Measurements from ENCODE around the gene MMP14. TPM values are rescaled to one million over a fixed set of nuclear protein-coding genes. Genes with fewer than 3 reads are reported as not detected.

MMP14 gene
- total RNA-seq, 1 experiment from 2014 or later = 313 TPM

DNA sequence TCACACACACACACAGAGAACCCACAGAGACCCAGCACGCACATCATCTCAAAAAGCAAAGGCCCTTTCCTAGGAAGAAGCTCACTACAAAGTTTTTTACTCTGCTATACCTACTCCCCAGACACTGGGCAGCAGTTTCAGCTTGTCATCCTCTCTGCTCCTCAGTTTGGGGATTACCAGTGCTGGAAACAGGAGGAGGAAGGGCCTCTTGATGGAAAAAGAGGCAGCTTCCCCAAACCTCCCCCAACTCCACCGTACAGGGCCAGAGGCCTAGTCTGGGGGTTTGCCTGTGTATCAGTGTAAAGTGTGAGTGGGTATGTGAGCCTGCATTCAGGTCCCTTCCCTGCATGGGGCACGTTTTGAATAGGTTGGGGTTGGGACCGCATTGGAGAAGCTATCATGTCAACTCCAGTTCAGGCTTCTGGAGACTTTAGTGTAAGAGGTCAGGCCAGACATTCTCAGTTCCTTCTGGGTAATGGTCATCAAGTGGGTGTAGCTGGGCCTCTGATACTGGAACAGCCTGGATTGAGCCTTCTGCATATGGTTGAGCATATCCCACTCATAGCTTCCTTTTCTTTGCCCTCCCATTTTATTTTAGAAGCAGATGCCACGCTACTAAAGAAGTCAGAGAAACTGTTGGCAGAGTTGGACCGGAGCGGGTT is 47.8 kb downstream of the MMP14 start:
- DNase-seq (ENCODE audit: low read depth) = no peak

DNA sequence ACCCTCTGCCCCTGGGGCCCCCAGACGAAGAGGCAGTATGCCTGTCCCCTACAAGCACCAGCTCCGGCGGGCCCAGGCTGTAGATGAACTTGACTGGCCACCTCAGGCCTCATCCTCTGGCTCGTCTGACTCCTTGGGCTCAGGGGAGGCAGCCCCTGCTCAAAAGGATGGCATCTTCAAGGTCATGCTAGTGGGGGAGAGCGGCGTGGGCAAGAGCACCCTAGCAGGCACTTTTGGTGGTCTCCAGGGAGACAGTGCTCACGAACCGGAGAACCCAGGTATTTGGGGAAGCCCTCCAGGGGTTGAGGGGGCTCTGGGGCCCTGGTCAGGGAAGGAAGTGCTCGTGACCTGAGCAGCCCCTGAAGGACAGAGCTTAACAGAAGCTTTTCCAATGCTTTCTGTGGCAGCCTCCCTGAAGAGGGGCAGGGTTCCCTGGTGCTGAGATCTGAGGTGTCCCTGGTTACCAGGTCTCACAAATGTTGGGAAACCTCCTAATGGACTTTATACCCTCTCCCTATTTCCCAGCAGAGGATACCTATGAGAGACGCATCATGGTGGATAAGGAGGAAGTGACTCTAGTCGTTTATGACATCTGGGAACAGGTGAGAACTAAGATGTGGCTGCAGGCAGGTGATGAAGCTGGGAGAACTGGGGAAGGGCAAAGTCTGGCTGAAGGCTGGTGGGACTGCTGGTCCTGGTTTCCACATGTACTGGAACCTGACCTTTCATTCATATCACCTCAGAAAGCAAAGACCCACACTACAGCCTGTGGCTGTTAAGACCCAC is 48.5 kb downstream of the MMP14 start:
- no peak for DNase-seq (ENCODE audit: low read depth)

DNA sequence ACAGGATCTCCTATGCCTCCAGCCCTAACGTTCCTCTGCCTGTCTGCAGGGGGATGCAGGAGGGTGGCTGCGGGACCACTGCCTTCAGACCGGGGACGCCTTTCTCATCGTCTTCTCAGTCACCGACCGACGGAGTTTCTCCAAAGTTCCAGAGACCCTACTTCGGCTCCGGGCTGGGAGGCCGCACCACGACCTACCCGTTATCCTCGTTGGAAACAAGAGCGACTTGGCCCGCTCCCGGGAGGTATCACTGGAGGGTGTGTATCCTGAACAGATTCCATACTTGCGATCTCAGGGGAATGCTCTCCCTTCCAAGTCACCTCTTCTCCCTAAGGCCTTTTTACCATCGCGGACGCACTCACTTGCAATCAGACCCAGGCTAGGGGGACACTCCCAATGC is 49.6 kb downstream of the MMP14 start:
- no peak for DNase-seq (ENCODE audit: low read depth)

DNA sequence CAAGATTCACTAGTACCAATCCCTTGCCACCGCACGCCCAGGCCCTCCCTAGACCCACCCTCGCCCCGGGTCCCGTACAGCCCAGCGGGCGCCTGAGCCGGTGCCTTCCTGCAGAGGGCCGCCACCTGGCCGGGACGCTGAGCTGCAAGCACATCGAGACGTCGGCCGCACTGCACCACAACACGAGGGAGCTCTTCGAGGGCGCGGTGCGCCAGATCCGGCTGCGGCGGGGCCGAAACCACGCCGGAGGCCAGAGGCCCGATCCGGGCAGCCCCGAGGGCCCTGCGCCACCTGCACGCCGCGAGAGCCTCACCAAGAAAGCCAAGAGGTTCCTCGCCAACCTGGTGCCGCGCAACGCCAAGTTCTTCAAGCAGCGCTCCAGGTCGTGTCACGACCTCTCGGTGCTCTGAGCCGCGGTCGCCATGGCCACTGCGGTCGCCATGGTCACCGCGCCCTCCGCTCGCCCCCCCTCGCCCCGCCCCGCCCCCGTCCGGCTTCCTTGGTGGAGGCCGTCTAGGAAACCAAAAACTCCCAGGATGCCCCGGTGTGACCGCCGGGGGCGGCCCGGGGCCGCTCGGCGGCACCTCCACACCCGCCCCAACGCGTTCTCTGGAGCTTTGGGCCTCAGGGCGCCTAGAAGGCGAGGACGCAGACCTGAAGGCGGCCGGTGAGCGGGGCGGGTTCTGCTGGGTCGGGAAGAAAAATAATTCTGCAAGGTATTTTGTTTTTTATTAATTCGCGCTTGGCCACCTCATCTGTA is 50.3 kb downstream of the MMP14 start:
- peak; percentile 77 for DNase-seq (ENCODE audit: low read depth)

DNA sequence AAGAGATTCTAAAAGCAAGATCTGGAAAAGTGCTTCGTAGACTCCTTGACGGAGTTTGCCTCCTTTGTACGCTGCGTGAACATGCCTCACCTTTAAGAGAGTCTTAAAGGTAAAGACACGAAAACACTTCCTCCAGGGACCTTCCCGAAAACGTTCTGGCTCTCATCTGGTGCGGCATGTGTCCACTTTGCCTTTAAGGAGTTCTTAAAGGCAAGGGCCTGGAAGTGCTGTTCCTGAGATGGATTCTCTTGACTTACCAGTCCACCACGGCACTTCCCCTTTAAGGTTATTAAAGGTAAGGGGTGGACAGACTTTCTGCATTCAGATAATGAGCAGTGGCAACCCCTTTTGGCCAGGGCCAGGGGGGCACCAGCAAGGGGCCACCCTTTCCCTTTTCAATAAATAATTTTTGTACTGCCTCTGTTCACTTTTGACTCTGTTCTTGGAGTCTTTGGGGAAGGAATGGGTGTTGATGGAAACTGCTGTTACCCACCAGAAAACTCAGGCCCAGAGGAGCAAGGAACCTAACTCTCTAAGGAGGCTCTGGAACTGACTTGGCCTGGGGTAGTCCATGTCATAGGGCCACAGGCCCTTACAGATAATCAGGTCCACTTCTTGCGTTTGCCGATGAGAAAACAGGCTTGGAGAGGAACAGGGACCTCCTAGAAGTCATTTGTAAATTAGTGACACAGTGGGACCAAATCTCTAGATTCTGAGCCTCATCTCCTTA is 51.0 kb downstream of the MMP14 start:
- DNase-seq (ENCODE audit: low read depth) = peak; percentile 93

DNA sequence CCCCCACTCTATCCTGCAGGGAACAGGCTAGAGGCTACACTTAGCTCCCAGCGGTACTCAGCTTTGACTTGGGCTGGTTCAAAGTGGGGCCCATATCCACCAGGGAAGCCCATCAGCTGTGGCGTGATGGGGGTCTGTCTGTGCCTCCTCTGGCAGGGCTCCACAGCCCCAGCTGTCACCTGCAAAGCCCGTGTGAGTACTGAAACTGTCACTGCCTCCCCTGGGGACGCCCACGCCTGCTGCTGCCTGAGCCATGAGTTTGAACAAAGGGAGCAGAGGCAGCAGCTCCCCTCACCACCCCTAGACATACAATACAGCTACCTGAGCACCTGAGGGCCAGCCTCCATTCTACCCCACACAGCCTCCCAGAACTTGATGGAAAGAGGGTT is 51.6 kb downstream of the MMP14 start:
- no peak for DNase-seq (ENCODE audit: low read depth)

DNA sequence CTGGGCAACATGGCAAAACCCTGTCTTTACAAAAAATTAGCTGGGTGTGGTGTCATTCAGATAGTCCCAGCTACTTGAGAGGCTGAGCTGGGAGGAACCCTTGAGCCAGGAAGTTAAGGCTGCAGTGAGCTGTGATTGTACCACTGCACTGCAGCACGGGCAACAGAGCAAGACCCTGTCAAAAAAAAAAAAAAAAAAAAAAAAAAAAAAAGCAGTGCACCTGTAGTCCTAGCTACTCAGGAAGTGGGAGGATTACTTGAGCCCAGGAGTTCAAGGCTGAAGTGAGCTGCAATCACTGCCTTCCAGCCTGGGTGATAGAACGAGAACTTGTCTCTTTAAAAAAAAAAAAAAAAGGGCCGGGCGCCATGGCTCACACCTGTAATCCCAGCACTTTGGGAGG is 52.3 kb downstream of the MMP14 start:
- no peak for DNase-seq (ENCODE audit: low read depth)

DNA sequence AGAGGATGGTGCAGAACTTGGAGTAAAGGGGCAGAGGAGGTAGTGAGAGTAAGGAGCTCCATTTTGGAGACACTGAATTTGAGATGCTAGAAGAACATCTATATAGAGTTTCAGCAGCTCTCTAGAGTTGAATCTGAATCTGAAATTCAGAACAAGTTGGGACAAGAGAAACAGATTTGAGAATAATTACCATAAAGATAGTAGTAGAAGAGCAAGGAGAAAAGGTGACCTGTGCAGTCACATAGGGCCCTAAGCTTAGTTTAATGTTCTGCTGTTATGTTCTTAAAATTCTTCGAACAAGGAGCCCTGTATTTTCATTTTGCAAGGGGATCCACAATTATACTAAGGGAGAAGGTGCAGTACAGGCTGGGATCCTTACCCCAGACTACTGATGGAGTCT is 54.0 kb downstream of the MMP14 start:
- DNase-seq (ENCODE audit: low read depth) = no peak

DNA sequence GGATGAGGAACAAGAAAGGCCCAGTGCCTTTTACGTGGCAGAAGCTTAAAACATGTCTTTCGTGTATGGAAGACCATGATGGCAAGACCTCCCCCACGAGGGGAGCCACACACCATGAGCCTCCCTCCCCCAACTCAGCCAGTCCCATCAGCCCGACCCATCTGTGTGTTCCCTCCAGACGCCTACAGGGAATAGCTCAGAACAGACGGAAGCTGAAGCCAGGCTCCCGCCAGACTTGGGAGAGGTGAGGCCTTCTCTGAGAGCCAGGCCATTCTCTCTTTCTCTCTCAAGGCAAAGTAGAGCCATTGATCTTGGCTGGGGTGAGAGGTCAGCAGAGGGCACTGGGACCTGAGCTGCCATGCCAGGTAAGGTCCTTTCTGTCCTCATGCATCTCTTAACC is 56.1 kb downstream of the MMP14 start:
- no peak for DNase-seq (ENCODE audit: low read depth)

DNA sequence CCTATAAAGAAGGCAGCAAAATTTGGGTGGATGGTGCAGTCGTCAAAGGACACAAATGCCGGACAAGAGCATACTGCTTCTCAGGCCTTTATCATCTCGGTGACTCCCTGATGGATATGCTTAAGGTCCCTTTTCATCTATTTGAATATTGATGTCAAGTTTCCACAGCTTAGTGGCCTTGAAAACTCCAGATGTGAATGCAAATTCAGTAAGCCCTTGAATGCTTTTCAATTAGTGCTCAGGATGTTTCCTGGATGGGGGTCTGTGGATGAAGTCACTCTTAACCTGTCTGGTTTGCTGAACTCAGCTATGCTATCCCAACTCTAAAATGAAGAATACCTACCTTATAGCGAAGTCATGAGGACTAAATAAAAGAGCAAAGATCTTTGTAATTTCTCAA is 57.3 kb downstream of the MMP14 start:
- DNase-seq (ENCODE audit: low read depth) = no peak

DNA sequence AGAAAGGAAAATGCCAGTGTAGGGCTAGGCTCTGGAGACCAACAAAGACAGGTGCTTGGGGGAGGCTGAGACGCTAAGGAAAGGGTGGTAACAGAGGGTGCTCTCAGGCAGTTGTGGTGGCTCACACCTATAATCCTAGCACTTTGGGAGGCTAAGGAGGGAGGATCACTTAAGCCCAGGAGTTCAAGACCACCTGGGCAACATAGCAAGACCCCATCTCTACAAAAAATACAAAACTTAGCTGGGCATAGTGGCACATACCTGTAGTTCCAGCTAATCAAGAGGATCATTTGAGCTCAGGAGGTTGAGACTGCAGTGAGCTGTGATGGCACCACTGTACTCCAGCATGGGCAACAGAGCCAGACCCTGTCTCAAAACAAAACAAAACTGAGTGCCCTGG is 59.0 kb downstream of the MMP14 start:
- no peak for DNase-seq (ENCODE audit: low read depth)

DNA sequence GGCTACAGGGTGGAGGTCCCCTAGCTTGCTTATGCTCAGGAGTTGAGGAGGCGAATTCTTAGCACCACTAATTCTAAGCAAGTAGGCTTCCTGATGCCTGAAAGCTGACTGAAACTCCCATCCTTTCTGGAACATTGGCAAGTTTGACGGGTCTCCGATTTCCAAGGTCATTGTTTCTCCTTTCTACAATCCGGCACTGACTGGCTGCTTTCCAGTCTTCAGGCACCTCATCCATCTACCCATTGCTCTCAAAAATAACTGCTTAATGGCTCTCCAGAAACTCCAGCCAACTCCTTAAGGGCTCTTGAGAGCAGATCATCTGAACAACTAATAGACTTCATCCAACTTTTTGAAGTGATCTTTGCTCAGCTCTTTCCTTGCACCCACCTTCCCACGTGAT is 60.0 kb downstream of the MMP14 start:
- no peak for DNase-seq (ENCODE audit: low read depth)

DNA sequence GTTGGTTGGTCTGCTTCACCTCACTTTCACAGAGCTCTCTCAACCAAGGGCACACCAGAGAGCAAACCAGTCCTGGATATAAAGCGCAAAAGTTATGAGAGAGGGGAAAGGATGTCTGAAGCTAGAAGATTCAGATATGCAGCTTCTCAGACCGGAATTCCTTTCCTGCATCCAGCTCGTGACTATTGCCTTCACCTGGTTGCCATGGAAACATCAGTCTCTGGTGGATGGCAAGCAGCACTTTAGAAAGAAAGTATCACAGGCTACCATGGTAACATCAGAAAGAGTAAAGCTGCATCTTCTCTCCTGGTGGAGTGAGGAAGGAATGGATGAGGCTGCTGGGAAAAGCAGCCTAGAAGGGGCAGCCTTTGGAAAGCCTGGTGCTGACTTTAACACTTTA is 60.4 kb downstream of the MMP14 start:
- DNase-seq (ENCODE audit: low read depth) = no peak

DNA sequence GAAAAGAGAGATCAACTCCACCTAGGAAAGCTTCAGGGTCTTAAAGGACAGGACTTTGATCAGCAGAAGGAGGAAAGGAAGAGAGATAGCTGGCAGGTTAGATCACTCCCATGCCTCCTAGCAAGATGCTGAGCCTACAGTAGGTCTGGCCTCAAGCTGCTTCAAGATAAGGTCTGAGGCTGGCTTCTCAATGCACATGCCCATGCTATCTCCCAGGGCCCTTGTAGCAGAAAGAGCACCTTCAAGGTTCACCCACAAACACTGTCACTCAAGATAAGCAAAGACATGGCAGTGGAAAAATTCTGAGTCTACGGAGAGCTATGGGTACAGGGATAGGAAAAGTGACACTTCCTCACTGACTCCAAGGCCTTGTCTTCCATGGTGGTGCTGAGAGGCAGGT is 61.0 kb downstream of the MMP14 start:
- DNase-seq (ENCODE audit: low read depth) = no peak

Other genes starting within 250 kb of the MMP14 start
- 515 and 811 TPM in 2 replicates for gene DAD1, start 247.4 kb upstream of the MMP14 start, total RNA-seq (2014; rRNA removed; shearing (Covaris generic))
- gene ABHD4, start 238.3 kb upstream of the MMP14 start, total RNA-seq (2014; rRNA removed; shearing (Covaris generic)) = 21.7 and 30.5 TPM in 2 replicates
- not detected in 2 replicates for gene OR6J1, start 192.2 kb upstream of the MMP14 start, total RNA-seq (2014; rRNA removed; shearing (Covaris generic))
- 77.4 and 89.0 TPM in 2 replicates for gene OXA1L, start 69.9 kb upstream of the MMP14 start, total RNA-seq (2014; rRNA removed; shearing (Covaris generic))
- gene SLC7A7, start 21.1 kb upstream of the MMP14 start, total RNA-seq (2014; rRNA removed; shearing (Covaris generic)) = 2.6 and 3.6 TPM in 2 replicates
- gene MRPL52, start 6.7 kb upstream of the MMP14 start, total RNA-seq (2014; rRNA removed; shearing (Covaris generic)) = 54.5 and 325 TPM in 2 replicates
- gene LRP10, start 35.2 kb downstream of the MMP14 start, total RNA-seq (2014; rRNA removed; shearing (Covaris generic)) = 51.6 and 115 TPM in 2 replicates
- gene REM2, start 46.6 kb downstream of the MMP14 start, total RNA-seq (2014; rRNA removed; shearing (Covaris generic)) = 0.52 TPM in 1 of 2 replicates, not detected in the other
- 104 and 140 TPM in 2 replicates for gene RBM23, start 82.6 kb downstream of the MMP14 start, total RNA-seq (2014; rRNA removed; shearing (Covaris generic))
- 67.3 and 83.3 TPM in 2 replicates for gene PRMT5, start 92.8 kb downstream of the MMP14 start, total RNA-seq (2014; rRNA removed; shearing (Covaris generic))
- gene HAUS4, start 120.5 kb downstream of the MMP14 start, total RNA-seq (2014; rRNA removed; shearing (Covaris generic)) = 30.7 and 51.4 TPM in 2 replicates
- 23.9 and 55.5 TPM in 2 replicates for gene AJUBA, start 146.0 kb downstream of the MMP14 start, total RNA-seq (2014; rRNA removed; shearing (Covaris generic))
- gene C14orf93, start 173.6 kb downstream of the MMP14 start, total RNA-seq (2014; rRNA removed; shearing (Covaris generic)) = 8.6 and 9.7 TPM in 2 replicates
- 267 and 297 TPM in 2 replicates for gene PSMB5, start 198.3 kb downstream of the MMP14 start, total RNA-seq (2014; rRNA removed; shearing (Covaris generic))
- not detected in 2 replicates for gene PSMB11, start 205.6 kb downstream of the MMP14 start, total RNA-seq (2014; rRNA removed; shearing (Covaris generic))
- gene CDH24, start 220.9 kb downstream of the MMP14 start, total RNA-seq (2014; rRNA removed; shearing (Covaris generic)) = 7.5 and 13.7 TPM in 2 replicates

All from M059J (cell line).